Mesothelial cell of epicardium (in vitro differentiated cells): ENCODE measurements around the gene PSMA1. TPM values are rescaled to one million over a fixed set of nuclear protein-coding genes. Genes with fewer than 3 reads are reported as not detected.

Source experiments
- DNase-seq, 2 experiments: peaks; one replicate each; pipeline ENCODE4 v3.0.0; 2021; ENCODE audit warnings: low spot score in 2 of 2; ENCODE audit not compliant: unreplicated experiment in 2 of 2
- H3K27ac Mint-ChIP-seq: 2 replicates; pipeline ENCODE4 v1.8.0; 2021; ENCODE audit warnings: mixed read lengths
- H3K27me3 Mint-ChIP-seq: 2 replicates; pipeline ENCODE4 v1.8.0; 2021; ENCODE audit warnings: low read depth, mixed read lengths
- H3K36me3 Mint-ChIP-seq: 2 replicates; pipeline ENCODE4 v1.8.0; 2021; ENCODE audit warnings: mixed read lengths
- H3K4me1 Mint-ChIP-seq: 2 replicates; pipeline ENCODE4 v1.8.0; 2021; ENCODE audit warnings: mixed read lengths
- H3K4me3 Mint-ChIP-seq: 2 replicates; pipeline ENCODE4 v1.8.0; 2021; ENCODE audit warnings: mild to moderate bottlenecking, moderate library complexity, mixed read lengths
- H3K9me3 Mint-ChIP-seq: 2 replicates; pipeline ENCODE4 v1.8.0; 2021; ENCODE audit warnings: mixed read lengths
- CTCF ChIP-seq: fragments of 200-600 bp; sonication (generic); IDR thresholded peaks from one replicate; pipeline ENCODE4 v1.5.0; 2021; ENCODE audit warnings: antibody characterized with exemption; ENCODE audit not compliant: unreplicated experiment
- total RNA-seq: library from RNA; stranded (reverse); gene quantifications from 3 replicates; pipeline ENCODE4 v1.2.1, GENCODE V29; 2021

PSMA1 gene
- total RNA-seq, 1 donor from 2014 or later, result 133 TPM

GRCh38 chr11:14529321-14529720 is 9.1 kb upstream of the PSMA1 start:
- H3K4me1 Mint-ChIP-seq, result no peaks in the 10 kb centered on the region
- no peak overlapping the region for H3K4me3 Mint-ChIP-seq
- H3K27me3 Mint-ChIP-seq, result no peaks in the 10 kb centered on the region
- no peak for TF ChIP-seq CTCF
- no peak overlapping the region for H3K27ac Mint-ChIP-seq
- peaks cover 3% of the 10 kb centered on the region for H3K9me3 Mint-ChIP-seq
- H3K36me3 Mint-ChIP-seq, result peaks cover 2% of the 10 kb centered on the region
- no peak for DNase-seq

GRCh38 chr11:14522801-14523200 is 2.6 kb upstream of the PSMA1 start:
- Mint-ChIP-seq H3K36me3 (peaks cover 3% of the 10 kb centered on the region), H3K9me3 (no peaks in the 10 kb centered on the region), H3K4me3 (no peak overlapping the region), H3K4me1 (peaks cover 19% of the 10 kb centered on the region), H3K27ac (no peak overlapping the region), H3K27me3 (no peaks in the 10 kb centered on the region)
- no peak for TF ChIP-seq CTCF
- no peak for DNase-seq

GRCh38 chr11:14522245-14522644 is 2.1 kb upstream of the PSMA1 start:
- Mint-ChIP-seq H3K9me3 (no peaks in the 10 kb centered on the region), H3K4me1 (peaks cover 19% of the 10 kb centered on the region), H3K4me3 (no peak overlapping the region), H3K36me3 (peaks cover 3% of the 10 kb centered on the region), H3K27ac (no peak overlapping the region), H3K27me3 (no peaks in the 10 kb centered on the region)
- TF ChIP-seq CTCF, result no peak
- DNase-seq, result no peak

GRCh38 chr11:14520747-14521151 is 563 bp upstream of the PSMA1 start:
- H3K27me3 Mint-ChIP-seq, result no peaks in the 10 kb centered on the region
- peak overlapping the region; percentile 98 for H3K27ac Mint-ChIP-seq
- peak overlapping the region; percentile 97 for H3K4me3 Mint-ChIP-seq
- peaks cover 19% of the 10 kb centered on the region for H3K4me1 Mint-ChIP-seq
- H3K36me3 Mint-ChIP-seq, result peaks cover 3% of the 10 kb centered on the region
- no peak for TF ChIP-seq CTCF
- no peak for DNase-seq
- no peaks in the 10 kb centered on the region for H3K9me3 Mint-ChIP-seq

- H3K36me3 Mint-ChIP-seq, result peaks cover 6% of the 10 kb centered on the region
- H3K4me1 Mint-ChIP-seq, result peaks cover 19% of the 10 kb centered on the region
- no peaks in the 10 kb centered on the region for H3K9me3 Mint-ChIP-seq
- peak overlapping the region; percentile 98 for H3K27ac Mint-ChIP-seq
- TF ChIP-seq CTCF, result no peak
- peak overlapping the region; percentile 97 for H3K4me3 Mint-ChIP-seq
- no peak for DNase-seq
- H3K27me3 Mint-ChIP-seq, result no peaks in the 10 kb centered on the region
Observed at GRCh38 chr11:14519597-14519916, 629 bp downstream of the PSMA1 start.

GRCh38 chr11:14518820-14519219 is 1.4 kb downstream of the PSMA1 start:
- Mint-ChIP-seq H3K36me3 (peaks cover 9% of the 10 kb centered on the region), H3K27ac (peak overlapping the region; percentile 98), H3K27me3 (no peaks in the 10 kb centered on the region), H3K4me3 (peak overlapping the region; percentile 97), H3K9me3 (no peaks in the 10 kb centered on the region), H3K4me1 (peaks cover 19% of the 10 kb centered on the region)
- DNase-seq, result no peak
- TF ChIP-seq CTCF, result no peak
